Prostate gland (tissue), 2 donors: ENCODE data around the gene MED12L.

ENCODE experiments used
- CTCF ChIP-seq, 4 experiments: fragments of 200-600 bp in 2 of 4; fragments of 450-650 bp in 2 of 4; sonication (generic) in 2 of 4; IDR thresholded peaks; 1 replicate in 3 of 4; 2 replicates in 1 of 4; pipeline ENCODE4 v1.5.1; 2016 to 2019; ENCODE audit warnings: antibody characterized with exemption in 4 of 4, mild to moderate bottlenecking in 2 of 4, moderate library complexity in 2 of 4
- POLR2A ChIP-seq: fragments of 450-650 bp; IDR thresholded peaks from one replicate; pipeline ENCODE4 v1.6.1; 2016; ENCODE audit warnings: antibody characterized with exemption, mild to moderate bottlenecking

- TF ChIP-seq CTCF (IDR thresholded peaks at IDR 0.05) = no peak
- no peak for TF ChIP-seq POLR2A
Measured at GRCh38 chr3:151297429-151297828, 212.0 kb downstream of the MED12L start.
